ENCODE measurements around the gene B3GAT2.

DNA sequence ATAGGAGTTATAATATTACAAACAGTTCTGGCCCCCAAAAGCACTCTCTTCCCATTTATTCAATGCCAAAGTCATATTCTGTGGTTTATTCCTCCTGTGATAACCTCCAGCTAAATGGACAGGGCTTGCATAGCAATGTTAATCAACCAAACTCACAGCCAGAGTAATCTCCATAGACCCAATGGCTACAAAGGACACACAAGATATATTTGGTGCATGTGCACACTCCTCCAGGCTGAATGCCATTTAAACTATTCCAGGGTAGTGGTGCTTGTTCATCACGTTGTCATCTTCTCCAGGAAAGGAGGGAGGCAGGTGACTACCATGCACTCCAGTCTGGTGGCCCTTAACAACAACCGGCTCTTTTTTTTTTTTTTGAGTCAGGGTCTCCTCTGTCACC lies 56.8 kb downstream of the B3GAT2 start:
- TF ChIP-seq, protein P1, sequence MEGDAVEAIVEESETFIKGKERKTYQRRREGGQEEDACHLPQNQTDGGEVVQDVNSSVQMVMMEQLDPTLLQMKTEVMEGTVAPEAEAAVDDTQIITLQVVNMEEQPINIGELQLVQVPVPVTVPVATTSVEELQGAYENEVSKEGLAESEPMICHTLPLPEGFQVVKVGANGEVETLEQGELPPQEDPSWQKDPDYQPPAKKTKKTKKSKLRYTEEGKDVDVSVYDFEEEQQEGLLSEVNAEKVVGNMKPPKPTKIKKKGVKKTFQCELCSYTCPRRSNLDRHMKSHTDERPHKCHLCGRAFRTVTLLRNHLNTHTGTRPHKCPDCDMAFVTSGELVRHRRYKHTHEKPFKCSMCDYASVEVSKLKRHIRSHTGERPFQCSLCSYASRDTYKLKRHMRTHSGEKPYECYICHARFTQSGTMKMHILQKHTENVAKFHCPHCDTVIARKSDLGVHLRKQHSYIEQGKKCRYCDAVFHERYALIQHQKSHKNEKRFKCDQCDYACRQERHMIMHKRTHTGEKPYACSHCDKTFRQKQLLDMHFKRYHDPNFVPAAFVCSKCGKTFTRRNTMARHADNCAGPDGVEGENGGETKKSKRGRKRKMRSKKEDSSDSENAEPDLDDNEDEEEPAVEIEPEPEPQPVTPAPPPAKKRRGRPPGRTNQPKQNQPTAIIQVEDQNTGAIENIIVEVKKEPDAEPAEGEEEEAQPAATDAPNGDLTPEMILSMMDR (tag by site-specific recombination; IDR thresholded peaks at IDR 0.05): no peak
- TF ChIP-seq ZFP41 (tag by site-specific recombination; IDR thresholded peaks at IDR 0.05; ENCODE audit: borderline replicate concordance): no peak
- TF ChIP-seq ZNF2 (tag by site-specific recombination; IDR thresholded peaks at IDR 0.05): no peak
- TF ChIP-seq, protein P2, sequence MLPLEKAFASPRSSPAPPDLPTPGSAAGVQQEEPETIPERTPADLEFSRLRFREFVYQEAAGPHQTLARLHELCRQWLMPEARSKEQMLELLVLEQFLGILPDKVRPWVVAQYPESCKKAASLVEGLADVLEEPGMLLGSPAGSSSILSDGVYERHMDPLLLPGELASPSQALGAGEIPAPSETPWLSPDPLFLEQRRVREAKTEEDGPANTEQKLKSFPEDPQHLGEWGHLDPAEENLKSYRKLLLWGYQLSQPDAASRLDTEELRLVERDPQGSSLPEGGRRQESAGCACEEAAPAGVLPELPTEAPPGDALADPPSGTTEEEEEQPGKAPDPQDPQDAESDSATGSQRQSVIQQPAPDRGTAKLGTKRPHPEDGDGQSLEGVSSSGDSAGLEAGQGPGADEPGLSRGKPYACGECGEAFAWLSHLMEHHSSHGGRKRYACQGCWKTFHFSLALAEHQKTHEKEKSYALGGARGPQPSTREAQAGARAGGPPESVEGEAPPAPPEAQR (tag by site-specific recombination; IDR thresholded peaks at IDR 0.05): no peak
- TF ChIP-seq KLF16 (tag by site-specific recombination; IDR thresholded peaks at IDR 0.05): no peak
- TF ChIP-seq, protein P3, sequence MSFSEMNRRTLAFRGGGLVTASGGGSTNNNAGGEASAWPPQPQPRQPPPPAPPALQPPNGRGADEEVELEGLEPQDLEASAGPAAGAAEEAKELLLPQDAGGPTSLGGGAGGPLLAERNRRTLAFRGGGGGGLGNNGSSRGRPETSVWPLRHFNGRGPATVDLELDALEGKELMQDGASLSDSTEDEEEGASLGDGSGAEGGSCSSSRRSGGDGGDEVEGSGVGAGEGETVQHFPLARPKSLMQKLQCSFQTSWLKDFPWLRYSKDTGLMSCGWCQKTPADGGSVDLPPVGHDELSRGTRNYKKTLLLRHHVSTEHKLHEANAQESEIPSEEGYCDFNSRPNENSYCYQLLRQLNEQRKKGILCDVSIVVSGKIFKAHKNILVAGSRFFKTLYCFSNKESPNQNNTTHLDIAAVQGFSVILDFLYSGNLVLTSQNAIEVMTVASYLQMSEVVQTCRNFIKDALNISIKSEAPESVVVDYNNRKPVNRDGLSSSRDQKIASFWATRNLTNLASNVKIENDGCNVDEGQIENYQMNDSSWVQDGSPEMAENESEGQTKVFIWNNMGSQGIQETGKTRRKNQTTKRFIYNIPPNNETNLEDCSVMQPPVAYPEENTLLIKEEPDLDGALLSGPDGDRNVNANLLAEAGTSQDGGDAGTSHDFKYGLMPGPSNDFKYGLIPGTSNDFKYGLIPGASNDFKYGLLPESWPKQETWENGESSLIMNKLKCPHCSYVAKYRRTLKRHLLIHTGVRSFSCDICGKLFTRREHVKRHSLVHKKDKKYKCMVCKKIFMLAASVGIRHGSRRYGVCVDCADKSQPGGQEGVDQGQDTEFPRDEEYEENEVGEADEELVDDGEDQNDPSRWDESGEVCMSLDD (tag by site-specific recombination; IDR thresholded peaks at IDR 0.05): no peak
- no peak for TF ChIP-seq ZNF335 (tag by site-specific recombination; conservative IDR thresholded peaks at IDR 0.05)
- TF ChIP-seq ZNF292 (tag by site-specific recombination; IDR thresholded peaks at IDR 0.05; ENCODE audit: borderline replicate concordance, low read depth): no peak
- no peak for TF ChIP-seq ZNF510 (tag by site-specific recombination; IDR thresholded peaks at IDR 0.05; ENCODE audit: insufficient replicate concordance)
